ENCODE data around the gene PVALB. TPM values are rescaled to one million over a fixed set of nuclear protein-coding genes. Genes with fewer than 3 reads are reported as not detected.

Gene PVALB
- total and polyA plus RNA-seq, 10 of the 15 experiments (the other 5 are each of a cell fraction or from before 2014, with no cell fraction given): not detected

- no peak for TF ChIP-seq ZBTB11 (CRISPR knock-in tag; IDR thresholded peaks at IDR 0.05)
Observed at GRCh38 chr22:36767035-36767775, 49.6 kb downstream of the PVALB start (continued).

GRCh38 chr22:36765943-36766450, 50.8 kb downstream of the PVALB start:
- no peak for FAIRE-seq
- RAD21 ChIA-PET (ENCODE audit: unreplicated experiment): no interaction called here
- no peaks in the 10 kb centered on the region for H3K9me3 ChIP-seq (replicated peaks; ENCODE audit: control insufficient read depth, insufficient read depth, low read length)
- ATAC-seq: no peak
- H3K4me2 ChIP-seq (ENCODE audit: control insufficient read depth, insufficient read depth): no peak overlapping the region
- H2AFZ ChIP-seq (ENCODE audit: control insufficient read depth, low read depth, low read length): no peak overlapping the region
- no peak overlapping the region for H3K27ac ChIP-seq (ENCODE audit: control insufficient read depth, insufficient read depth)
- WGBS (ENCODE audit: insufficient coverage, insufficient replicate concordance, low lambda C conversion rate, missing lambda C conversion rate): 75% methylated on average over 11 of the region's 11 CpGs
- SMC1A ChIA-PET (ENCODE audit: uncharacterized antibody, unreplicated experiment): no interaction called here
- H3K4me1 ChIP-seq (ENCODE audit: control insufficient read depth, insufficient read depth, low read length): no peaks in the 10 kb centered on the region
- DNase-seq (ENCODE audit: low read depth, low spot score): no peak
- POLR2A ChIA-PET: no interaction called here
- intact Hi-C loops (cut with micrococcal nuclease; ENCODE audit: unreplicated experiment) (no loop called here), in situ Hi-C loops (cut with MboI) (no loop called here)
- H3K79me2 ChIP-seq (ENCODE audit: control insufficient read depth, insufficient read depth, low read length): no peaks in the 10 kb centered on the region
- BruUV-seq (replicated peaks): no TSS peak
- no peaks in the 10 kb centered on the region; a peak in 2 of 4 replicates for H3K27me3 ChIP-seq (replicated peaks in 1 of 2; ENCODE audit: control insufficient read depth in 2 of 2, insufficient read depth in 2 of 2, low read length in 1 of 2)
- H3K9ac ChIP-seq (ENCODE audit: control insufficient read depth, insufficient read depth, low read length): no peak overlapping the region
- H4K20me1 ChIP-seq (ENCODE audit: control insufficient read depth, insufficient read depth): 0 out of 2 replicates have a peak, but pooled peaks cover 3% of the 10 kb centered on the region
- TF ChIP-seq NKRF (conservative IDR thresholded peaks at IDR 0.05): no peak
- TF ChIP-seq USF2 (IDR thresholded peaks at IDR 0.05; ENCODE audit: borderline replicate concordance, low read depth, low read length): no peak
- TF ChIP-seq CHD4 (IDR thresholded peaks at IDR 0.05): no peak
- TF ChIP-seq POLR2AphosphoS5 (IDR thresholded peaks at IDR 0.05; ENCODE audit: low read length): no peak
- TF ChIP-seq ETV6 (conservative IDR thresholded peaks at IDR 0.05 in 1 of 2, IDR thresholded peaks at IDR 0.05 in 1 of 2; ENCODE audit: borderline replicate concordance in 1 of 2, low read depth in 1 of 2): no peak
- no peak for TF ChIP-seq HDGF (IDR thresholded peaks at IDR 0.05)
- no peak for TF ChIP-seq IRF4 (IDR thresholded peaks at IDR 0.05; ENCODE audit: low read depth, low read length)
- no peaks in the 10 kb centered on the region; a peak in 1 of 4 replicates for H3K36me3 ChIP-seq (ENCODE audit: control insufficient read depth in 2 of 2, insufficient read depth in 2 of 2, low read length in 1 of 2)
- CTCF ChIA-PET: interaction anchor here (0.7 to 2.5 kb wide), 2 partner anchors 15 to 67 kb away, joined by 4 to 8 read pairs; no protein-coding TSS in a partner anchor
- no peak overlapping the region for H3K4me3 ChIP-seq

All from GM12878 (cell line).